ENCODE results near the gene SBK1.
A peak's percentile ranks its signal among the peaks of the same experiment; 100 is the strongest.

DNA sequence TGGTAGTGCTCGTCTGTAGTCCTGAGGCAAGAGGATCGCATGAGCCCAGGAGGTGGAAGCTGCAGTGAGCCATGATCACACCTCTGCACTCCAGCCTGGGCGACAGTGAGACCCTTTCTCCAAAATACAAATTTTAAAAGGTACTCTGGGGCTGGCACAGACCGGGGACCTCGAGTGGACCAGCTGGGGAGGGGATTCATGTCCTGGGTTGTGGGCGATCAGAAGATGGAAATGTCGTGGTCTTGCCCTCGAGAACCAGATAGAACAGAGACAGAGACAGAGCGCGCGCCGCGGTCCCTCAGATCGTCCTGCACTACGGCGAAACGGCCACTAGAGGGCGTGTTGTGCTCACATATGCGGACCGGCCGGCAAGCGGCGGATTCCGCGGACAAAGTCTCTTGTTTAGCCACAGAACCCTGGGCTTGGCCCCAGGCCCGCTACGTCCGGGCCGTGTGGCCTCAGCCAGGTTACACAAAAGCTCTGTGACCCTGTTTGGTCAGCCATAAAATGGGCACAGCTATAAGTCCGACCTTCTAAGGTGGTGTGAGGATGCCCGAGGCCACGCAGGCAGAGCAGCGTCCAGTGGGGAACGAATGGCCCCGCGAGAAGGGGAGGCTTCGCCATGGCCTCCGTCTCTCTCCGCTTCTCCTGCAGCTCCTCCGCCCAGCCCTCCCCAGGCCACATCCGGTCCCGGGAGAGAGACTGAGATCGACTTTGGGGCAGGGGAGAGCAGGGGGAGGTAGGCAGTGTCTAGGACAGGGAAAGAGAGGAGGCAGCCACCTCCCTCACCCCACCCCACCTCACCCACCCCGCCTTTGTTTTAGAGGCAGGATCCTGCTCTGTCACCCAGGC lies 14.6 kb upstream of the SBK1 start:
- TF ChIP-seq, protein P1, sequence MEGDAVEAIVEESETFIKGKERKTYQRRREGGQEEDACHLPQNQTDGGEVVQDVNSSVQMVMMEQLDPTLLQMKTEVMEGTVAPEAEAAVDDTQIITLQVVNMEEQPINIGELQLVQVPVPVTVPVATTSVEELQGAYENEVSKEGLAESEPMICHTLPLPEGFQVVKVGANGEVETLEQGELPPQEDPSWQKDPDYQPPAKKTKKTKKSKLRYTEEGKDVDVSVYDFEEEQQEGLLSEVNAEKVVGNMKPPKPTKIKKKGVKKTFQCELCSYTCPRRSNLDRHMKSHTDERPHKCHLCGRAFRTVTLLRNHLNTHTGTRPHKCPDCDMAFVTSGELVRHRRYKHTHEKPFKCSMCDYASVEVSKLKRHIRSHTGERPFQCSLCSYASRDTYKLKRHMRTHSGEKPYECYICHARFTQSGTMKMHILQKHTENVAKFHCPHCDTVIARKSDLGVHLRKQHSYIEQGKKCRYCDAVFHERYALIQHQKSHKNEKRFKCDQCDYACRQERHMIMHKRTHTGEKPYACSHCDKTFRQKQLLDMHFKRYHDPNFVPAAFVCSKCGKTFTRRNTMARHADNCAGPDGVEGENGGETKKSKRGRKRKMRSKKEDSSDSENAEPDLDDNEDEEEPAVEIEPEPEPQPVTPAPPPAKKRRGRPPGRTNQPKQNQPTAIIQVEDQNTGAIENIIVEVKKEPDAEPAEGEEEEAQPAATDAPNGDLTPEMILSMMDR (IDR thresholded peaks at IDR 0.05): peak; percentile 91 to 98 (median 96)
- TF ChIP-seq POLR2AphosphoS5 (IDR thresholded peaks at IDR 0.05): no peak
- TF ChIP-seq EP300 (IDR thresholded peaks at IDR 0.05): no peak

All from upper lobe of left lung (tissue), 4 donors.